GM21515 (cell line): ENCODE data around the gene PID1.

Experiments used
- ATAC-seq: cut with Tn5 transposase; IDR thresholded peaks from one replicate; pipeline ENCODE4 v1.9.1; 2021; ENCODE audit not compliant: unreplicated experiment

The PID1 gene

GRCh38 chr2:229173825-229174359 is 97.2 kb downstream of the PID1 start:
- ATAC-seq = no peak

DNA sequence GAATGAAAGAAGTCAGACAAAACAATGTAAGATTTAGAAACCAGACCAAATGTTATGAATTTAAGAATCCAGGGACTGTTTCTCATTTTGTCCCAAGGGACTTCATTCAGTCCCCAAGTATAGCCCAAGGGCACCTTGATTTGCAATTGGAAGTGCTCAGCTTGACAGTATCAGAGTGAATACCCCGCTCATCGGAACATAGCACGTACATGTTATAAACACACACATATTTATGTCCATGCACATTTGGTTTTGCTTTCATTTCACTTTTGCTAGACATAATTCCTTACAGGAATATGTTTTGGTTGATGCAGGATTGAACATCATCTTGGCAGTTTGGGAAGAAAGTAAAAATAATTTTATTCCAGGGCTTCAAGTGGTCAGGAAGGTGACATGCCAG is 100.2 kb downstream of the PID1 start:
- ATAC-seq = no peak

- no peak for ATAC-seq
Observed at GRCh38 chr2:229170171-229170570, 100.9 kb downstream of the PID1 start.

GRCh38 chr2:229169751-229170150 is 101.3 kb downstream of the PID1 start:
- no peak for ATAC-seq

DNA sequence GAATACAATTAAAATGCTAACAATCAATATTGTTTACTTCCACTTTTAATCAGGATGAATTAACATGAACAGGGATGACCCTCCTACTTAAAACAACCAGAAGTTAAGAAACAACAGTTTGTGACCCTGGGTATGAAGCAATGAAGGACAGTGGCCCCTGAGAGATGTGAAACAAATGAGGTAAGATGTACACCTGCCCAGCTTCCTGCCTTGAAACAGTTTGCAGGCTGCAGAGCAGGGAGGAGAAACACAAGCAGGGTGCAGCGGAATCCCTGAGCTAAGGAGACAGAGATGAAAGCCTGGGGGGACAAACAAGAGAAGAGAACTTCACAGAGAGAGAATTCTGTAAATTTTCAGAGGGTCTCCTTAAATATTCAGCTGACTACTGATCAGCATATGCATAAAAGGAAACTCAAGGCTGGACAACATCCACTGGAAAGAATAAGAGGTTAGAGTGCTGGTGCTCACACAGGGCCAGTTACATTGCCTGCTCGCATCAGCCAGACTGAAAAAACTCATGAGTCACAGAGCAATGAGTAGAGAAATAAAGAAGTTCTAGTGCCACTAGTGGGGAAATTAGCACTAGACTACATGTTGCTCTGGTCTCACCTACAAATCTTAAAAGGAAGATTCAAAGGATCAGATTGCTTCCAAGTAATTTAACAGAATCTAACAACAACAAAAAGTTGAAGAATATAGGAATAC is 106.4 kb downstream of the PID1 start:
- ATAC-seq = no peak

DNA sequence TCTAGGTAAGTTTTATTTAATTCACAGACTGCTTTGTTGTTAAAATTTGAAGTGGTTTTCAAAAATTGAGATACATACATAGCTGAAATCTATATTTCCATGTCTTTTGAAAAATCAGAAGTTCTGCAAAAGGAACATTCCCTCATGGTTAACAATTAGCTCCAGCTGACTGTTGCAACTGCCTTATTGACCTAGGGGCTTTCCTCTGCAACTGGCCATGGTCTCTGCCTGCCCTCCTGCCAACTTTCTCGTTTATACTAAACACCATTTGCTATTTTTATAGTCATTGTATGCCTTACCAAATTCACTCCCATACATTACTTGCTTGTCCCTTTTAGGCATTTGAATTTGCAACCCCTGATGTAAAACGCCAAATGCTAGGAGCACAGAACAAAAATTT is 107.2 kb downstream of the PID1 start:
- ATAC-seq = no peak

GRCh38 chr2:229162015-229162414 is 109.1 kb downstream of the PID1 start:
- ATAC-seq = no peak

- ATAC-seq = no peak
Observed at GRCh38 chr2:229160984-229161383, 110.1 kb downstream of the PID1 start.

- no peak for ATAC-seq
Observed at GRCh38 chr2:229160180-229160579, 110.9 kb downstream of the PID1 start.

- ATAC-seq = no peak
Observed at GRCh38 chr2:229159405-229159804, 111.7 kb downstream of the PID1 start.

DNA sequence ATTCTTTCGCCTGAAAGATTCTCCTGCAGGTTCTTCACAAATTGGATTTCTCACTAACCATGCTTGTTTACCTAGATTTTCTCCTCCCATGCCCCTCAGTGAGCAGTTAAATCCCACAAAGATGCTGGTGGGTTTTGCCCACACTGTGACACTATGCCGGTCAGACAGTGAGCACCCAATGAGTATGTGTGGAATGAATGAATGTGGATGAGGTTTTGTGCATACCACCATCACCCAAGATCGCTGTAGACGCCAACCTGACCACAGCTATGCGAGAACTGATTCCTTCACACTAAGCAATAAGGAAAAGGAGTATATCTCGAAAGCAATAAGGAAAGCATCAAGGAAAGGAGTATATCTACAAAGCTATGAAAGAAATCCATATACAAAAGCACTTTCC is 116.7 kb downstream of the PID1 start:
- ATAC-seq = no peak

GRCh38 chr2:229153951-229154350 is 117.1 kb downstream of the PID1 start:
- ATAC-seq = no peak

DNA sequence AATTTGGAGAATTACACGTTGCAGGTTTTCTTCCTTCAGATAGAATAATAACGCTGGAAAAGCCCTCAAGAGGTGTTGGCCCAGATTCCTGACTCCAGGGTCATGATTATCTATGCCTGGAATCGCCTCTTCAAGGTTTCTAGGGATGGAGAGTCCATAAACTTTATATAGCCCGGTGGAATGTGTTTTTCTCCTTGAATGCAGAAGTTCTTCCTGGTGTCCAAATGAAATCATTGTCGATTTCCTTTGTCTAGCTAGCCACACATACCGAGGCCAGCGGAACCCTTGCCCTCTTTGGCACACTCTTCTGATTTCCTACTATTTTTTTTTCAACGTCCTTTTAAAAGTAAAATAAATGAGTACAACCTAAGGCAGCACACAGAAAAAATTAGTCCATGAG is 117.8 kb downstream of the PID1 start:
- no peak for ATAC-seq

DNA sequence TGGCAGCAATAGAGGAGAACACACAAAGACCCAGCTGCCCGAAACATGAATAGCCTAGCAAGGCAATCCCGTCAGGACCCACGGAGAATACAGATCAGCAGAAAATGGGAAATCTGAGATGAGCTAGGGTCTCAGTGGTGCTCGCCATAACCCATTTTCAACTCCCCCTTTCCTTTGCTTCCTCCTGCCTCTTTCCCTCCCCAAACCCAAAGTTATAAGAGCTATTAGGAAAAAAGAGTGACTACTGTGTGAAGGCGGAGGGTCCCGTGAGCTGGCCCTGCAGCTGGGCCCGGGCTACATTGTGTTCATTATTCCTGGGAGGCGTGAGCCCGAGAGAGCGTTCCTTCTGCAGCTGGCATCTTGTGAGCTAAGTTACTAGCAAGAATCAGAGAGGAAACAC is 118.4 kb downstream of the PID1 start:
- no peak for ATAC-seq

DNA sequence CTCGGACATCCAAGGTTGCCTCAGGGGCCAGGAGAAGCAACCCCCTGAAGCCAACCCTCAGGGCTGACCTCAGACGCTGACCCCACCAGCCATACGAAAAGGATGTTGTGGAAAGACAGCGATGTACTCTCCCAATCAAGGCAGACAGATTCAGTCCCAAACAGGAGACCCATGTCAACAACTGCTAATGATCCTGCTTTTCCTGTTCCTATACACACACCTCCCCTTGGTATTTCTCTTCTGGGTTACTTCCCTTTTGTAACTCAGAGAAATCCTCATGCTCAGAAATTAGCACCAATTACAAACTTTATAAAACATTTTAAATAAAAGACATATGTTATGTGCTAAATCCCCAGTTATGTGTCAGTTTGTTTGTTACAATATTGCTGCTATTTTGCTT is 120.8 kb downstream of the PID1 start:
- no peak for ATAC-seq

GRCh38 chr2:229141424-229142025 is 129.6 kb downstream of the PID1 start:
- no peak for ATAC-seq

GRCh38 chr2:229137639-229138038 is 133.4 kb downstream of the PID1 start:
- ATAC-seq = no peak

GRCh38 chr2:229137066-229137465 is 134.0 kb downstream of the PID1 start:
- no peak for ATAC-seq

- ATAC-seq = no peak
Observed at GRCh38 chr2:229133155-229133772, 137.8 kb downstream of the PID1 start.

- no peak for ATAC-seq
Observed at GRCh38 chr2:229132236-229132635, 138.9 kb downstream of the PID1 start.

DNA sequence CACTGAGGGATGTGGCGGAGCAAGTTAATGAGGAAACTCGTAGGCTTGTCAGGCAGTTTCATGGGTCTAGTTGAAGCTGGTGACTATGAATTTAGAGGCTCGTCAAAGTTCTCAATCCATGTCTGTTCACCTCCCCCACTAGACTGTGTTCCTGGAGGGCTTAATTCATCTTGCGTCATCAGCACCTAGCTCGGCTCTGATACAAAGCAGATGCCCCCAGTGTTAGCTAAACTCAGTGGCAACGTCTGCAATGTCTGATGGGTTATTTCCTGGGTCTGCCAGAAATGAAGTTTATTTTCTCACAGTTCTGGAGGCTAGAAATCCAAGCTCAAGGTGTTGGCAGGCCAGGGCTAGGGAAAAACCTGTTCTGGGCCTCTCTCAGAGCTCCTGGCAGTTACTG is 140.6 kb downstream of the PID1 start:
- ATAC-seq = no peak

DNA sequence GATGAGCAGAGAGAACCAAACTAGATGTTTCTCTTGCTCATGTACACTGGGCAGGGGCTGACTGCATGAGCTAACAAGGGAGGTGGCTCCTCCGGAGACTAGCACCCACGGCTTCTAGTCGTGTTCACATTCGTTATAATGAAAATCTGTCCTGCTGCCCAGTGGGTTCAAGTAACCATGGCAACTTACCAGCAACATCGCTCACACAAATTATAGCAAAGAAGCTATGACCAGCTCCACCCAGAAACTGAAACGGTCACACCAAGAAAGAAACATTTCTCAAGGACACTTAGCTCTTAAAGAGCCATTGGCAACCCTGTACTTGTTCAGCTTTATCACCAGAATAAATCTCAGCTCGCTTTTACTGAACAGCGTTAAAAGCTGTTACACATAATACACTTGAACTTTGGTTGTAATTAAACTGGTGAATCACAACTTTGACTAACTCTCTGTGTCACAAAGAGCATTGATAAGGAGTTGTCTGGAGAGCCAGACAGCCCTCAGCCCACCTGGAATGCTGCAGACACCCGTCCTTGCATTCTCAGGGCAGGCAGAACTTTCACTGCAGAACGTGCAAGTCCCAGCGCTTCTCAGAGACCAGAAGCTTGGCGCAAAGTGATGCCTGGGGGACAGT is 141.2 kb downstream of the PID1 start:
- ATAC-seq = no peak
